Keratinocyte (primary cell): ENCODE data around the gene KRTAP3-3. TPM values are rescaled to one million over a fixed set of nuclear protein-coding genes. Genes with fewer than 3 reads are reported as not detected.

Experiments used
- DNase-seq: peaks from one replicate; pipeline ENCODE4 v3.0.0-alpha.2; 2011; ENCODE audit warnings: low read depth, missing footprints, low spot score
- FAIRE-seq: peaks from 2 replicates; lab custom pipeline; 2011; peaks lifted over from hg19 to GRCh38; lab: Jason Lieb, UNC
- H2AFZ ChIP-seq: 2 replicates; pipeline ENCODE4 v1.6.0; 2012; ENCODE audit warnings: low read length, control low read depth, inconsistent platforms; ENCODE audit not compliant: control insufficient read depth
- H3K27ac ChIP-seq: 2 replicates; pipeline ENCODE4 v1.5.1; 2011; ENCODE audit warnings: low read length; ENCODE audit not compliant: control insufficient read depth, insufficient read depth
- H3K27me3 ChIP-seq: 3 replicates; pipeline ENCODE4 v1.6.0; 2011; ENCODE audit warnings: low read length; ENCODE audit not compliant: control insufficient read depth, insufficient read depth; ENCODE audit errors: extremely low read depth
- H3K36me3 ChIP-seq, 2 experiments: 2 replicates in 1 of 2; 3 replicates in 1 of 2; pipeline ENCODE4 v1.5.1; 2011; ENCODE audit warnings: low read length in 2 of 2, mild to moderate bottlenecking in 1 of 2; ENCODE audit not compliant: control insufficient read depth in 2 of 2, insufficient read depth in 2 of 2; ENCODE audit errors: extremely low read depth in 1 of 2
- H3K4me1 ChIP-seq: 3 replicates; pipeline ENCODE4 v1.5.1; 2011; ENCODE audit warnings: low read length; ENCODE audit not compliant: control insufficient read depth, insufficient read depth; ENCODE audit errors: extremely low read depth
- H3K4me2 ChIP-seq: 3 replicates; pipeline ENCODE4 v1.6.0; 2011; ENCODE audit warnings: low read depth, low read length; ENCODE audit not compliant: control insufficient read depth, insufficient read depth; ENCODE audit errors: extremely low read depth
- H3K4me3 ChIP-seq, 3 experiments: fragments of 200-600 bp in 1 of 3; sonication (generic) in 1 of 3; 2 replicates in 2 of 3; 3 replicates in 1 of 3; pipeline ENCODE4 v1.5.1; 2011 to 2016; ENCODE audit warnings: low read length in 3 of 3, mild to moderate bottlenecking in 3 of 3, control low read depth in 2 of 3, inconsistent platforms in 1 of 3, low read depth in 1 of 3, mixed read lengths in 1 of 3, mixed run types in 1 of 3, moderate library complexity in 1 of 3; ENCODE audit not compliant: control insufficient read depth in 2 of 3, insufficient read depth in 2 of 3; ENCODE audit errors: extremely low read depth in 1 of 3
- H3K79me2 ChIP-seq: 2 replicates; pipeline ENCODE4 v1.6.0; 2012; ENCODE audit warnings: low read length; ENCODE audit not compliant: control insufficient read depth, insufficient read depth
- H3K9ac ChIP-seq: 3 replicates; pipeline ENCODE4 v1.6.0; 2011; ENCODE audit warnings: low read length; ENCODE audit not compliant: control insufficient read depth, insufficient read depth; ENCODE audit errors: extremely low read depth
- H3K9me1 ChIP-seq: 3 replicates; pipeline ENCODE4 v1.6.0; 2011; ENCODE audit warnings: low read length; ENCODE audit not compliant: control insufficient read depth, insufficient read depth; ENCODE audit errors: extremely low read depth
- H3K9me3 ChIP-seq: 2 replicates; pipeline ENCODE4 v1.5.1; 2012; ENCODE audit warnings: low read depth, low read length; ENCODE audit not compliant: control insufficient read depth
- H4K20me1 ChIP-seq: 3 replicates; pipeline ENCODE4 v1.6.0; 2011; ENCODE audit warnings: low read length; ENCODE audit not compliant: control insufficient read depth, insufficient read depth; ENCODE audit errors: extremely low read depth
- CTCF ChIP-seq, 3 experiments: IDR thresholded peaks in 1 of 3; conservative IDR thresholded peaks in 1 of 3; optimal IDR thresholded peaks in 1 of 3; 2 replicates in 2 of 3; 3 replicates in 1 of 3; pipeline versions ENCODE3 to v1.5.1; 2011; ENCODE audit warnings: low read length in 3 of 3, mild to moderate bottlenecking in 3 of 3, moderate library complexity in 2 of 3, control low read depth in 1 of 3, inconsistent platforms in 1 of 3; ENCODE audit not compliant: insufficient read depth in 2 of 3; ENCODE audit errors: extremely low read depth in 1 of 3
- EZH2 ChIP-seq: IDR thresholded peaks from one replicate; pipeline ENCODE4 v1.6.1; 2012; ENCODE audit warnings: inconsistent platforms, mild to moderate bottlenecking, low read length, moderate library complexity
- dilution Hi-C: fragments of 300-500 bp; cut with MboI; formaldehyde crosslinking; loops from one replicate; pipeline ENCODE4 v1.7.0; 2020; ENCODE audit warnings: low sequenced_read_pairs; ENCODE audit not compliant: extremely low pct_ligation_motif_present
- polyA plus RNA-seq, 5 experiments: library from polyadenylated mRNA; depleted of rRNA in 3 of 5; stranded (reverse) in 3 of 5; stranded (forward) in 1 of 5; unstranded in 1 of 5; fragments of >200 nt; gene quantifications; 1 replicate in 1 of 5; 2 replicates in 3 of 5; 3 replicates in 1 of 5; pipeline versions ENCODE4 v1.2.1 to v1.2.3, GENCODE V29; 2011 to 2012; ENCODE audit warnings: missing spikeins in 2 of 5, low read depth in 1 of 5, low replicate concordance in 1 of 5

KRTAP3-3 gene
- polyA plus RNA-seq, 1 donor (not counting 4 experiments of a cell fraction or from before 2014, with no cell fraction given): not detected

DNA sequence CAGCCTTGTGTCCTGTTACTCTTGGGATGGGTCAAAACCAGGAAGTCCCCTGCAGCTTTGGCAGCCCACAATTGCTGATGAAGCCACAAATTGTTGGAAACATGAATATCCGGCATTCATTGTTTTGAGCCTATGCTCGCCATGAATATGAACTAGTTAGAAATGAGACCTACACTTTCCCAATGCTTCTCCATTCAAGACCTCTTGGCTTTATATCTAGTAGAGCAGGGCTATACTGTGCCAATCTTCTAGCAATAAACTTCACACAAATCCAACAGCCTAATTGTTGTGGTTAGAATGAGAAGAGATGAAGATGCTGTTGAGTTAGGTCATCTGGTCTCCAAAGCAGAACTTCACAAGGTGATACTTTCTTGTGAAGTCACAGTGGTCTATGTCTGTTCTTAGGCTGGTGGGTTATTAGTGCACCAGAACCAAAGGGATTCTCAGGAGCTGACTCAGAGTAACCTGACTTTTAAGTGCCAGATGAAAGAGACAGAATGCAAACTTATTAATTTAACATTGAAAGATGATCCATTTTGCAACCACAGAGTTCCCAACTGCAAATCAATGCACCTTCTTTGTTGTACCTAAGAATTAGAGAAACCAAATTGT lies 42.8 kb downstream of the KRTAP3-3 start:
- DNase-seq (no peak), FAIRE-seq (no peak)
- TF ChIP-seq CTCF (optimal IDR thresholded peaks at IDR 0.05 in 1 of 3, IDR thresholded peaks at IDR 0.05 in 1 of 3, conservative IDR thresholded peaks at IDR 0.05 in 1 of 3; ENCODE audit: extremely low read depth in 1 of 3, insufficient read depth in 2 of 3, low read length in 3 of 3) (no peak), EZH2 (no peak)
- Histone ChIP-seq H2AFZ (no peak overlapping the region), H3K9ac (no peak overlapping the region), H3K4me3 (no peak overlapping the region), H3K4me1 (peaks cover 31% of the 10 kb centered on the region), H4K20me1 (no peaks in the 10 kb centered on the region), H3K4me2 (no peak overlapping the region), H3K36me3 (no peaks in the 10 kb centered on the region), H3K27me3 (no peaks in the 10 kb centered on the region), H3K9me3 (no peaks in the 10 kb centered on the region), H3K9me1 (no peaks in the 10 kb centered on the region), H3K79me2 (no peaks in the 10 kb centered on the region), H3K27ac (no peak overlapping the region)
- dilution Hi-C loops: no loop called here

- Histone ChIP-seq H4K20me1 (no peaks in the 10 kb centered on the region), H3K4me1 (peaks cover 28% of the 10 kb centered on the region), H3K9me1 (no peaks in the 10 kb centered on the region), H3K4me2 (no peak overlapping the region), H3K9ac (no peak overlapping the region), H3K9me3 (no peaks in the 10 kb centered on the region), H2AFZ (no peak overlapping the region), H3K27ac (no peak overlapping the region), H3K36me3 (no peaks in the 10 kb centered on the region), H3K4me3 (no peak overlapping the region), H3K27me3 (no peaks in the 10 kb centered on the region), H3K79me2 (no peaks in the 10 kb centered on the region)
- no peak for TF ChIP-seq CTCF (optimal IDR thresholded peaks at IDR 0.05 in 1 of 3, IDR thresholded peaks at IDR 0.05 in 1 of 3, conservative IDR thresholded peaks at IDR 0.05 in 1 of 3; ENCODE audit: extremely low read depth in 1 of 3, insufficient read depth in 2 of 3, low read length in 3 of 3)
- no peak for TF ChIP-seq EZH2
- DNase-seq (no peak), FAIRE-seq (no peak)
- dilution Hi-C loops: no loop called here
Observed at GRCh38 chr17:40950176-40950575, 43.8 kb downstream of the KRTAP3-3 start.
